ENCODE measurements around the gene ERVFRD-1. TPM values are rescaled to one million over a fixed set of nuclear protein-coding genes. Genes with fewer than 3 reads are reported as not detected.

The ERVFRD-1 gene
- total and polyA plus RNA-seq, 2 of the 13 experiments (the other 11 are each of a cell fraction or from before 2014, with no cell fraction given), result not detected

DNA sequence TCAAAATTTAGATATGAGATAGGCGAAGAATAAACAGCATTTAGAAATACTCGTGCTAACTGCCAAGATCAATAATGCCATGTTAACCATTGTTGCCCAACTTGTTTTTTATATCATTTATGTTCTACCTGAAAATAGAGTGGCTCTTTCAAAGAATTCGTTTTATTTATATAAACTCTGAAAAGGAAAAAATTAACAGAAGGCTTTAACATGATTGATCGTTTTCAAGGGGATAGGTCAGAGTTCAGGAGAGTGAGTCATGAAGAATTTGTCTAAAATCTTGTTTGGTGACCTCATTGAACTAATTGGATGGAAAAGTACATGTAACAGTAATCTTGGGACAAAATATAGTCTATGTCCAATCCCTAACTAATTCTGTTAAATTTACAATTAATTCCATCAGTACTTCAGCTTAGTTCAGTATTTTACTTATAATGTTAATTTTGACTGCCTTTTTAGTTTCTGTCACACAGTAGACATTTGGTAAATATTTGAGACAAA is 56.3 kb downstream of the ERVFRD-1 start (continued):
- TF ChIP-seq, protein P1, sequence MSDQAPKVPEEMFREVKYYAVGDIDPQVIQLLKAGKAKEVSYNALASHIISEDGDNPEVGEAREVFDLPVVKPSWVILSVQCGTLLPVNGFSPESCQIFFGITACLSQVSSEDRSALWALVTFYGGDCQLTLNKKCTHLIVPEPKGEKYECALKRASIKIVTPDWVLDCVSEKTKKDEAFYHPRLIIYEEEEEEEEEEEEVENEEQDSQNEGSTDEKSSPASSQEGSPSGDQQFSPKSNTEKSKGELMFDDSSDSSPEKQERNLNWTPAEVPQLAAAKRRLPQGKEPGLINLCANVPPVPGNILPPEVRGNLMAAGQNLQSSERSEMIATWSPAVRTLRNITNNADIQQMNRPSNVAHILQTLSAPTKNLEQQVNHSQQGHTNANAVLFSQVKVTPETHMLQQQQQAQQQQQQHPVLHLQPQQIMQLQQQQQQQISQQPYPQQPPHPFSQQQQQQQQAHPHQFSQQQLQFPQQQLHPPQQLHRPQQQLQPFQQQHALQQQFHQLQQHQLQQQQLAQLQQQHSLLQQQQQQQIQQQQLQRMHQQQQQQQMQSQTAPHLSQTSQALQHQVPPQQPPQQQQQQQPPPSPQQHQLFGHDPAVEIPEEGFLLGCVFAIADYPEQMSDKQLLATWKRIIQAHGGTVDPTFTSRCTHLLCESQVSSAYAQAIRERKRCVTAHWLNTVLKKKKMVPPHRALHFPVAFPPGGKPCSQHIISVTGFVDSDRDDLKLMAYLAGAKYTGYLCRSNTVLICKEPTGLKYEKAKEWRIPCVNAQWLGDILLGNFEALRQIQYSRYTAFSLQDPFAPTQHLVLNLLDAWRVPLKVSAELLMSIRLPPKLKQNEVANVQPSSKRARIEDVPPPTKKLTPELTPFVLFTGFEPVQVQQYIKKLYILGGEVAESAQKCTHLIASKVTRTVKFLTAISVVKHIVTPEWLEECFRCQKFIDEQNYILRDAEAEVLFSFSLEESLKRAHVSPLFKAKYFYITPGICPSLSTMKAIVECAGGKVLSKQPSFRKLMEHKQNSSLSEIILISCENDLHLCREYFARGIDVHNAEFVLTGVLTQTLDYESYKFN (CRISPR knock-in tag; conservative IDR thresholded peaks at IDR 0.05), result peak; percentile 87
- TF ChIP-seq, protein P2, sequence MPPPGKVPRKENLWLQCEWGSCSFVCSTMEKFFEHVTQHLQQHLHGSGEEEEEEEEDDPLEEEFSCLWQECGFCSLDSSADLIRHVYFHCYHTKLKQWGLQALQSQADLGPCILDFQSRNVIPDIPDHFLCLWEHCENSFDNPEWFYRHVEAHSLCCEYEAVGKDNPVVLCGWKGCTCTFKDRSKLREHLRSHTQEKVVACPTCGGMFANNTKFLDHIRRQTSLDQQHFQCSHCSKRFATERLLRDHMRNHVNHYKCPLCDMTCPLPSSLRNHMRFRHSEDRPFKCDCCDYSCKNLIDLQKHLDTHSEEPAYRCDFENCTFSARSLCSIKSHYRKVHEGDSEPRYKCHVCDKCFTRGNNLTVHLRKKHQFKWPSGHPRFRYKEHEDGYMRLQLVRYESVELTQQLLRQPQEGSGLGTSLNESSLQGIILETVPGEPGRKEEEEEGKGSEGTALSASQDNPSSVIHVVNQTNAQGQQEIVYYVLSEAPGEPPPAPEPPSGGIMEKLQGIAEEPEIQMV (CRISPR knock-in tag; IDR thresholded peaks at IDR 0.05; ENCODE audit: low read depth), result no peak
- TF ChIP-seq CENPX (CRISPR knock-in tag; IDR thresholded peaks at IDR 0.05) (no peak), ZNF670 (CRISPR knock-in tag; IDR thresholded peaks at IDR 0.05; ENCODE audit: borderline replicate concordance) (no peak), ZNF816 (CRISPR knock-in tag; IDR thresholded peaks at IDR 0.05; ENCODE audit: borderline replicate concordance) (no peak), SKI (IDR thresholded peaks at IDR 0.05; ENCODE audit: partially characterized antibody) (peak; percentile 54), ZNF253 (CRISPR knock-in tag; IDR thresholded peaks at IDR 0.05; ENCODE audit: borderline replicate concordance) (no peak), DPF2 (CRISPR knock-in tag; IDR thresholded peaks at IDR 0.05; ENCODE audit: borderline replicate concordance, low read depth) (peak; percentile 73; the same call in 1 of the 2 replicates)
- TF ChIP-seq, protein P3, sequence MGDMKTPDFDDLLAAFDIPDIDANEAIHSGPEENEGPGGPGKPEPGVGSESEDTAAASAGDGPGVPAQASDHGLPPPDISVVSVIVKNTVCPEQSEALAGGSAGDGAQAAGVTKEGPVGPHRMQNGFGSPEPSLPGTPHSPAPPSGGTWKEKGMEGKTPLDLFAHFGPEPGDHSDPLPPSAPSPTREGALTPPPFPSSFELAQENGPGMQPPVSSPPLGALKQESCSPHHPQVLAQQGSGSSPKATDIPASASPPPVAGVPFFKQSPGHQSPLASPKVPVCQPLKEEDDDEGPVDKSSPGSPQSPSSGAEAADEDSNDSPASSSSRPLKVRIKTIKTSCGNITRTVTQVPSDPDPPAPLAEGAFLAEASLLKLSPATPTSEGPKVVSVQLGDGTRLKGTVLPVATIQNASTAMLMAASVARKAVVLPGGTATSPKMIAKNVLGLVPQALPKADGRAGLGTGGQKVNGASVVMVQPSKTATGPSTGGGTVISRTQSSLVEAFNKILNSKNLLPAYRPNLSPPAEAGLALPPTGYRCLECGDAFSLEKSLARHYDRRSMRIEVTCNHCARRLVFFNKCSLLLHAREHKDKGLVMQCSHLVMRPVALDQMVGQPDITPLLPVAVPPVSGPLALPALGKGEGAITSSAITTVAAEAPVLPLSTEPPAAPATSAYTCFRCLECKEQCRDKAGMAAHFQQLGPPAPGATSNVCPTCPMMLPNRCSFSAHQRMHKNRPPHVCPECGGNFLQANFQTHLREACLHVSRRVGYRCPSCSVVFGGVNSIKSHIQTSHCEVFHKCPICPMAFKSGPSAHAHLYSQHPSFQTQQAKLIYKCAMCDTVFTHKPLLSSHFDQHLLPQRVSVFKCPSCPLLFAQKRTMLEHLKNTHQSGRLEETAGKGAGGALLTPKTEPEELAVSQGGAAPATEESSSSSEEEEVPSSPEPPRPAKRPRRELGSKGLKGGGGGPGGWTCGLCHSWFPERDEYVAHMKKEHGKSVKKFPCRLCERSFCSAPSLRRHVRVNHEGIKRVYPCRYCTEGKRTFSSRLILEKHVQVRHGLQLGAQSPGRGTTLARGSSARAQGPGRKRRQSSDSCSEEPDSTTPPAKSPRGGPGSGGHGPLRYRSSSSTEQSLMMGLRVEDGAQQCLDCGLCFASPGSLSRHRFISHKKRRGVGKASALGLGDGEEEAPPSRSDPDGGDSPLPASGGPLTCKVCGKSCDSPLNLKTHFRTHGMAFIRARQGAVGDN (CRISPR knock-in tag; IDR thresholded peaks at IDR 0.05), result no peak
- TF ChIP-seq, protein P4, sequence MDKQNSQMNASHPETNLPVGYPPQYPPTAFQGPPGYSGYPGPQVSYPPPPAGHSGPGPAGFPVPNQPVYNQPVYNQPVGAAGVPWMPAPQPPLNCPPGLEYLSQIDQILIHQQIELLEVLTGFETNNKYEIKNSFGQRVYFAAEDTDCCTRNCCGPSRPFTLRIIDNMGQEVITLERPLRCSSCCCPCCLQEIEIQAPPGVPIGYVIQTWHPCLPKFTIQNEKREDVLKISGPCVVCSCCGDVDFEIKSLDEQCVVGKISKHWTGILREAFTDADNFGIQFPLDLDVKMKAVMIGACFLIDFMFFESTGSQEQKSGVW (CRISPR knock-in tag; IDR thresholded peaks at IDR 0.05; ENCODE audit: borderline replicate concordance), result no peak
- TF ChIP-seq, protein P5, sequence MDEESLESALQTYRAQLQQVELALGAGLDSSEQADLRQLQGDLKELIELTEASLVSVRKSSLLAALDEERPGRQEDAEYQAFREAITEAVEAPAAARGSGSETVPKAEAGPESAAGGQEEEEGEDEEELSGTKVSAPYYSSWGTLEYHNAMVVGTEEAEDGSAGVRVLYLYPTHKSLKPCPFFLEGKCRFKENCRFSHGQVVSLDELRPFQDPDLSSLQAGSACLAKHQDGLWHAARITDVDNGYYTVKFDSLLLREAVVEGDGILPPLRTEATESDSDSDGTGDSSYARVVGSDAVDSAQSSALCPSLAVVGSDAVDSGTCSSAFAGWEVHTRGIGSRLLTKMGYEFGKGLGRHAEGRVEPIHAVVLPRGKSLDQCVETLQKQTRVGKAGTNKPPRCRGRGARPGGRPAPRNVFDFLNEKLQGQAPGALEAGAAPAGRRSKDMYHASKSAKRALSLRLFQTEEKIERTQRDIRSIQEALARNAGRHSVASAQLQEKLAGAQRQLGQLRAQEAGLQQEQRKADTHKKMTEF (CRISPR knock-in tag; IDR thresholded peaks at IDR 0.05), result peak; percentile 61
- TF ChIP-seq, protein P6, sequence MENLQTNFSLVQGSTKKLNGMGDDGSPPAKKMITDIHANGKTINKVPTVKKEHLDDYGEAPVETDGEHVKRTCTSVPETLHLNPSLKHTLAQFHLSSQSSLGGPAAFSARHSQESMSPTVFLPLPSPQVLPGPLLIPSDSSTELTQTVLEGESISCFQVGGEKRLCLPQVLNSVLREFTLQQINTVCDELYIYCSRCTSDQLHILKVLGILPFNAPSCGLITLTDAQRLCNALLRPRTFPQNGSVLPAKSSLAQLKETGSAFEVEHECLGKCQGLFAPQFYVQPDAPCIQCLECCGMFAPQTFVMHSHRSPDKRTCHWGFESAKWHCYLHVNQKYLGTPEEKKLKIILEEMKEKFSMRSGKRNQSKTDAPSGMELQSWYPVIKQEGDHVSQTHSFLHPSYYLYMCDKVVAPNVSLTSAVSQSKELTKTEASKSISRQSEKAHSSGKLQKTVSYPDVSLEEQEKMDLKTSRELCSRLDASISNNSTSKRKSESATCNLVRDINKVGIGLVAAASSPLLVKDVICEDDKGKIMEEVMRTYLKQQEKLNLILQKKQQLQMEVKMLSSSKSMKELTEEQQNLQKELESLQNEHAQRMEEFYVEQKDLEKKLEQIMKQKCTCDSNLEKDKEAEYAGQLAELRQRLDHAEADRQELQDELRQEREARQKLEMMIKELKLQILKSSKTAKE (CRISPR knock-in tag; IDR thresholded peaks at IDR 0.05; ENCODE audit: borderline replicate concordance), result no peak; the same call in 1 of the 2 replicates

Data from HepG2 (cell line).